ENCODE data around the gene ESYT3.
"Not testable (repeated sequence)": the region's sequence is repeated elsewhere in the genome, so short reads cannot be mapped to it uniquely, and the experiment has no call there.

The ESYT3 gene

DNA sequence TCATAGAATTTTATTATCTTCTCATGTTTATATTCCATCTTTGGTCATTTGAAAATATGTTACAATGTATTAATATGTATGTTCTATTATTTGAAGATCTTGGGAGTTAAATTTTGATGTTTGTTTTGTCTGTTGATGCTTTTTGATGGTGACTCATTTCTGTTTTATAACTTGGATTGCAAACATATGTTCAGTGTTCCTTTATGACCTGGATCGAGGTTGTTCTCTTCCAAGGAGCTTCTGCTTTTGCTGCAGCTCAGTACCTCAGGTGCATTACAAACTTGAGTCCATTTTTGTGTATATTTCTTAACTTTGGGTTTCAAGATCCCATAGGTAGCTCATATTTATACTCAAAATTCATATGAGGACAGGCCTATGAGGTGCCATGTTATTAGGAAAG lies 37.1 kb downstream of the ESYT3 start:
- H3K27me3 Mint-ChIP-seq: no peaks in the 10 kb centered on the region
- no peaks in the 10 kb centered on the region for H3K36me3 Mint-ChIP-seq (ENCODE audit: low read depth)
- no peaks in the 10 kb centered on the region for H3K4me1 Mint-ChIP-seq (ENCODE audit: low read depth)
- H3K4me3 Mint-ChIP-seq: no peak overlapping the region
- H3K27ac Mint-ChIP-seq: no peak overlapping the region
- no peaks in the 10 kb centered on the region for H3K9me3 Mint-ChIP-seq

DNA sequence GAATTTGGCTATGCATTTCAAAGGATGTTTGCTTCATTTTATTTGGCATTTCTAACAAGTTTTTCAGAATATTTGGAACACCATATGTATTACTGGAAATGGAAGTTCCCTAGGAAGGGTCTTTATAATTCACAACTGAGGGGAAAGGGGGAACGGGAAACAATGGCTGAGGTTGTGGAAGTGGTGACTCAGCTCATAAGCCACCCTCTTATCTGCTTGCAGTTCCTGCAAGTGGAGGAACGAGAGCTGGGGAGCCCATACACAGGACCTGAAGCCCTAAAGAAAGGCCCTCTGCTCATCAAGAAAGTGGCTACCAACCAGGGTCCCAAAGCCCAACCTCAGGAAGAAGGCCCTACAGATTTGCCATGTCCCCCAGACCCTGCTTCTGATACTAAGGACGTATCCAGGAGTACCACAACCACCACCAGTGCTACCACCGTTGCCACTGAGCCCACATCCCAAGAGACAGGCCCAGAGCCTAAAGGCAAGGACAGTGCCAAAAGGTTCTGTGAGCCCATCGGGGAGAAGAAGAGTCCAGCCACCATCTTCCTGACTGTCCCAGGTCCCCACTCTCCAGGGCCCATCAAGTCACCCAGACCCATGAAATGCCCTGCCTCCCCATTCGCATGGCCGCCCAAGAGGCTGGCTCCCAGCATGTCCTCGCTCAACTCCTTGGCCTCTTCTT lies 37.9 kb downstream of the ESYT3 start:
- Mint-ChIP-seq H3K9me3 (no peaks in the 10 kb centered on the region), H3K36me3 (ENCODE audit: low read depth) (no peaks in the 10 kb centered on the region), H3K4me1 (ENCODE audit: low read depth) (no peaks in the 10 kb centered on the region)

DNA sequence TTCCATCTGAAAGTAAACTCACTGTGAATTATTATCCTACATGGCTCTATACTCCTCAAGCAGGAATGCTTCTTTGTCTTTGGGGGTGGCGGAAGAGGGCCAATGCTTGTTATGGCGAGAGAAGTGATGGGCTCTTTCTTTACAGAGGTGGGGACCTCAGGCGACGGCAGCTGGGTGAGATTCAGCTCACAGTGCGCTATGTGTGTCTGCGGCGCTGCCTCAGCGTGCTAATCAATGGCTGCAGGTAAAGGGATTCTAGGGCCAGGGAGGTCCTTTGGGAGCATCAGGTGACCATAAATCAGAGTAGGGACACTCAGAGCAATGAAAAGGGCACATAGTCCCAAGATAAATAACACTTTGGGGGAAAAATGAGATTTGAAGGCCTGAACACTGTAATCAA lies 39.0 kb downstream of the ESYT3 start:
- Mint-ChIP-seq H3K27ac (no peak overlapping the region), H3K27me3 (no peaks in the 10 kb centered on the region), H3K4me3 (no peak overlapping the region), H3K36me3 (ENCODE audit: low read depth) (no peaks in the 10 kb centered on the region), H3K4me1 (ENCODE audit: low read depth) (no peaks in the 10 kb centered on the region), H3K9me3 (no peaks in the 10 kb centered on the region)

More for the DNA sequence above, 37.9 kb downstream of the ESYT3 start:
- Mint-ChIP-seq H3K27me3 (no peaks in the 10 kb centered on the region), H3K4me3 (no peak overlapping the region), H3K27ac (no peak overlapping the region)

DNA sequence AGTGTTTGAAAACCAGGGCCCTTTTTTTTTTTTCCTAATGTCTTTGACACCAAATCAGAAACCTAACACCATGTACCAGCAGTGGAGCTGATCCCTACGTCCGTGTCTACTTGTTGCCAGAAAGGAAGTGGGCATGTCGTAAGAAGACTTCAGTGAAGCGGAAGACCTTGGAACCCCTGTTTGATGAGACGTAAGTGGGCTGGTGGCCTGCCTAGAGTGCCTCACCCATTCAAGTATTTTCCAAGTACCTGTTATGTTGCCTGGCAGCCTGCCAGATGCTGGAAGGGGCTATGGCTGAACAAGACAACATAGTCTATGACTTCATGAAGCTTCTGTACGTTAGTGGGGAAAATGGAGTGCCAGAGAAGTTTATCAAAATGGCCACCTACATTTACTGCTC lies 39.7 kb downstream of the ESYT3 start:
- Mint-ChIP-seq H3K4me3 (no peak overlapping the region), H3K9me3 (no peaks in the 10 kb centered on the region), H3K27ac (no peak overlapping the region), H3K27me3 (no peaks in the 10 kb centered on the region), H3K36me3 (ENCODE audit: low read depth) (no peaks in the 10 kb centered on the region), H3K4me1 (ENCODE audit: low read depth) (no peaks in the 10 kb centered on the region)

DNA sequence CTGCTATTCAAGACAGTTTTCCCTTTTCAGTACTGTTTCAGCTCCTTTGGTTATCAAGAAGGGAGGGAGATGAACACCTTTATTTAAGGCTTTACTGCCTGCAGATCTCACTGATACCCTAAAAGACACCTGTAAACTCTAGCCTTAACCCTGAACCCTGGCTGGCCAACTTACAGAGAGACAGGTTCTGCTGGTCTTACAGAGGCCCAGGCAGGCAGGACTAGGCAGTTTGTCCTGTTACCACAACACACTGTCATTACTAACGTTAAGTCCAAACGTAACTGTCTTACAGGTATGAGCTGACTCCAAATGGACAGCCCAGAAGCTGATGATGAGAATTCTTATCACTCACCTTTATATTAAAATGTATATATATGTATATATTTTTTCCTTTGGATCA lies 42.1 kb downstream of the ESYT3 start:
- no peaks in the 10 kb centered on the region for H3K9me3 Mint-ChIP-seq
- H3K27me3 Mint-ChIP-seq: no peaks in the 10 kb centered on the region
- H3K36me3 Mint-ChIP-seq (ENCODE audit: low read depth): no peaks in the 10 kb centered on the region
- H3K4me1 Mint-ChIP-seq (ENCODE audit: low read depth): no peaks in the 10 kb centered on the region
- H3K4me3 Mint-ChIP-seq: no peak overlapping the region
- H3K27ac Mint-ChIP-seq: no peak overlapping the region

DNA sequence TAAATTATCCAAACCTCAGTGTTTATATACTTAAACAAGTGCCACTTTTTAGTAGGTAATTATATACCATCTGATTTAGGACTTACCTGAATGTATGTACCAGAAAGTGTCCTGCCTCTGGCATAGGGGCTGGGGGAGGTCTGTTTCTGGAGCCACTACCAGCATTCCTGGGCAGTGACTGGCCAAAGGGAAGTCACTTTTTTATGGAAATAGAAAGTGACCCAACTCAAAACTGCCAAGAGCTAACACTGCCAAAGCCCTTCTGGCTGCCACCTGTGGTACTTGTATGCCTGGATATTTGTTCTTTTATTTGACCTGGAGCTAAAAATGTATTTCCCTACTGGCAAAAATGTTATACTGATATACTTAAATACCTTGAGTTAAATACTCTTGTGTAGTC lies 42.7 kb downstream of the ESYT3 start:
- H3K4me3 Mint-ChIP-seq: no peak overlapping the region
- no peaks in the 10 kb centered on the region for H3K4me1 Mint-ChIP-seq (ENCODE audit: low read depth)
- H3K9me3 Mint-ChIP-seq: no peaks in the 10 kb centered on the region
- no peaks in the 10 kb centered on the region for H3K36me3 Mint-ChIP-seq (ENCODE audit: low read depth)
- no peak overlapping the region for H3K27ac Mint-ChIP-seq
- H3K27me3 Mint-ChIP-seq: no peaks in the 10 kb centered on the region

DNA sequence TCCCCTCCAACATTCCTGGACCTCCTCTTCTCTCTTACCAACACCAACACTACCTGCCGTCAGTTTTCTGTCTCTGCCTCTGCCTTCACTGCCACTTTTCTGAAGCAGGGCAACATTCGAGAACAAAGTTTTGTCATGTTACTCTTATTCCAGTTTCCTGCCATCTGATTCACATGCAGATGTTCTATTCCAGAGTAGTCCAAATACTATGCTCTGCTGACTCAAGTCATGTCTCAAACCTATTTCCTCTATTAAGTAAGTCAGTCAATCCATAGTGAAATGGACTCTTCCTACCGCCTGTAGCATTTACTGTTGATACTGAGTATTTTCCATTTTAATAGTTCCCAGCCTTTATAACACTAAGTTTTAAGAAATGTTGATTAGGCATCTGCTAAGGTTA lies 43.4 kb downstream of the ESYT3 start:
- H3K4me3 Mint-ChIP-seq: no peak overlapping the region
- no peaks in the 10 kb centered on the region for H3K36me3 Mint-ChIP-seq (ENCODE audit: low read depth)
- H3K27ac Mint-ChIP-seq: no peak overlapping the region
- H3K9me3 Mint-ChIP-seq: no peaks in the 10 kb centered on the region
- H3K27me3 Mint-ChIP-seq: no peaks in the 10 kb centered on the region
- no peaks in the 10 kb centered on the region for H3K4me1 Mint-ChIP-seq (ENCODE audit: low read depth)

DNA sequence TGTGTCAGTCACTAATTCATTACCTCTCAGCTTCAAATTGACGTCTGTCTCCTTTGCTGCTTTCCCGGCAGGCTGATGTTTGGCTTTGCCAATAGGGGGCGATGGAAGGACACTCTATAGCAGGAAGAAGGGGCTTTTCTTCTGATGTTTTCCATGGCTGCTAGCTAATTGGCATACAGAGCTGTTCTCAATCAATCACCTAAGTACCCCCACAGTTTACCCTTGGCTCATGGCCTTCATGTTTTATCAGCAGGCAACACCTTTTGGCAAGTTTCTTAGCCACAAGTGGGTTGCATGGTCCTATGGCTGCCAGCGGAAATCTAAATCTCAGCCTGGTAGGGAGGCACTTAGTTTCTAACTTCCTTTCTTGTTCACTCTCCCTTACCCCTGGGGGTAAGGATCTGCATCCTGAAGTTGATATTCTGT lies 45.0 kb downstream of the ESYT3 start:
- Mint-ChIP-seq H3K4me1 (ENCODE audit: low read depth) (no peaks in the 10 kb centered on the region), H3K9me3 (no peaks in the 10 kb centered on the region), H3K4me3 (no peak overlapping the region), H3K36me3 (ENCODE audit: low read depth) (no peaks in the 10 kb centered on the region), H3K27me3 (no peaks in the 10 kb centered on the region), H3K27ac (no peak overlapping the region)

DNA sequence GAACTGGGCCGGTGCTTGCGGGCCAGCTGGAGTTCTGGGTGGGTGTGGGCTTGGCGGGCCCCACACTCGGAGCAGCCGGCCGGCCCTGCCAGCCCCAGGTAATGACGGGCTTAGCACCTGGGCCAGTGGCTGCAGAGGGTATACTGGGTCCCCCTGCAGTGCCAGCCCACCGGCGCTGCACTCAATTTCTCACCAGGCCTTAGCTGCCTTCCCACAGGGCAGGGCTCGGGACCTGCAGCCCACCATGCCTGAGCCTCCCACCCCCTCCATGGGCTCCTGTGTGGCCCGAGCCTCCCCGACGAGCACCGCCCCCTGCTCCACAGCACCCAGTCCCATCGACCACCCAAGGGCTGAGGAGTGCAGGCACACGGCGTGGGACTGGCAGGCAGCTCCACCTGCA lies 50.3 kb downstream of the ESYT3 start:
- not testable (repeated sequence) for H3K4me1 Mint-ChIP-seq (ENCODE audit: low read depth); H3K4me3 Mint-ChIP-seq; H3K36me3 Mint-ChIP-seq (ENCODE audit: low read depth); H3K27ac Mint-ChIP-seq; H3K27me3 Mint-ChIP-seq
- H3K9me3 Mint-ChIP-seq: peaks cover 33% of the 10 kb centered on the region

DNA sequence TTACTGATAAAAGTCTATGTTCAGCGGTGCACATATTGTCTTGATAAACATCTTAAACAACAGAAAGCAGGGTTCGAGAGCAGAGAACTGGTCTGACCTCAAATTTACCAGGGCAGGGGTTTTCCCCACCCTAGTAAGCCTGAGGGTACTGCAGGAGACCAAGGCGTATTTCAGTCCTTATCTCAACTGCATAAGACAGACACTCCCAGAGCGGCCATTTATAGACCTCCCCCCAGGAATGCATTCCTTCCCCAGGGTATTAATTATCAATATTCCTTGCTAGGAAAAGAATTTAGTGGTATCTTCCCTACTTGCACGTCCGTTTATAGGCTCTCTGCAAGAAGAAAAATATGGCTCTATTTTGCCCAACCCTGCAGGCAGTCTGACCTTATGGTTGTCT lies 52.2 kb downstream of the ESYT3 start:
- H3K27me3 Mint-ChIP-seq; H3K4me1 Mint-ChIP-seq (ENCODE audit: low read depth); H3K36me3 Mint-ChIP-seq (ENCODE audit: low read depth); H3K4me3 Mint-ChIP-seq; H3K27ac Mint-ChIP-seq: not testable (repeated sequence)
- H3K9me3 Mint-ChIP-seq: peaks cover 43% of the 10 kb centered on the region

DNA sequence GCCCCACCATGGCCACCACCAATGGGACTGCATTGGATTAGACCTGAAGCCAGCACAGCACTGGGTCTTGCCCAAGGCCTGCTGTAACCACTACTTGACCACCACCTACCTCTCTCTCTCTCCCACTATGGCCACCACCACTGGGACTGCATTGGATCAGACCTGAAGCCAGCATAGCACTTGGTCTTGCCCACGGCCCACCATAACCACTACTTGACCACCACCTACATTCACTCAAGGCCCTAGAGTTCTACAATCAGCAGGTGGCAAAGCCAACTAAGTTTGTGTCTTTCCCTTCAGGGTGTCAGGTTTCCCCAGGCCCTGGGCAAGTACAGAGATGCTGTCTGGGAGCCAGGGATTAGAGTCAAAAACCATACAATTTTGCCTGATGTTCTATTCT lies 57.6 kb downstream of the ESYT3 start:
- no peaks in the 10 kb centered on the region for H3K27me3 Mint-ChIP-seq
- peaks cover 34% of the 10 kb centered on the region for H3K9me3 Mint-ChIP-seq
- no peaks in the 10 kb centered on the region for H3K4me1 Mint-ChIP-seq (ENCODE audit: low read depth)
- H3K4me3 Mint-ChIP-seq: no peak overlapping the region
- H3K36me3 Mint-ChIP-seq (ENCODE audit: low read depth): peaks cover 21% of the 10 kb centered on the region
- H3K27ac Mint-ChIP-seq: no peak overlapping the region

DNA sequence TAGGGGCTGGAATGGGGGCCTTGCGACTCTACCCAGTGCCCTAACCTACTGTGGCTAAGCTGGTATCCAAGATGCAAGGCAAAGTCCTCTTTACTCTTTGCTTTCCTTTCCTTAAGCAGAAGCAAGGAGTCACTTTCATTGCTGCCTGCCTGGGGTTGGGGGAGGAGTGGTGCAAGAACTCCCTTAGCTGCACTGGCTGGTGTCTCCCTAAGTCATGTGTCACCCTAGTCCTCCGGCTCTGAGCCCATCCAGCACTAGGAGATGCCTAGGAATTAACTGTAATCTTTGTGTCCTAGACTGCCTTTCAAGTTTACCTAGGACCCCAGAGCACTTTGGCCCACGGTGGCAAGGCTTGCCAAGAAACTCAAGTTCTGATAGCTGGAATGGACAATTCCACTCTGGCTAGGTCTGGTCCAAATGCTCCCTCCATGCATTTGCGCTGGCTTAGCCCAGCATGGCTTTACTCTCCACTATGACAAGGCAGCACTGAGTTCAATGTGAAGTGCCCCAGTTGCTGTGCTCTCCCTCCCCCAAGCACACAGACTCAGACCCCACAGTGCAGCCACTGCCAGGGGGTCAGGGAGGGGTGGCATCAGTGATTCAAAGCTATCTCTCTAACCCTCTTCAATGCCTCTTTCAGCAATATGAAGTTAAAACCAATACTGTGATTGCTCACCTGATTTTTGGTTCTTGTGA lies 58.7 kb downstream of the ESYT3 start:
- H3K4me1 Mint-ChIP-seq (ENCODE audit: low read depth): no peaks in the 10 kb centered on the region
- no peak overlapping the region for H3K27ac Mint-ChIP-seq
- no peak overlapping the region for H3K4me3 Mint-ChIP-seq
- no peaks in the 10 kb centered on the region for H3K27me3 Mint-ChIP-seq
- peaks cover 21% of the 10 kb centered on the region for H3K36me3 Mint-ChIP-seq (ENCODE audit: low read depth)
- peaks cover 23% of the 10 kb centered on the region for H3K9me3 Mint-ChIP-seq

DNA sequence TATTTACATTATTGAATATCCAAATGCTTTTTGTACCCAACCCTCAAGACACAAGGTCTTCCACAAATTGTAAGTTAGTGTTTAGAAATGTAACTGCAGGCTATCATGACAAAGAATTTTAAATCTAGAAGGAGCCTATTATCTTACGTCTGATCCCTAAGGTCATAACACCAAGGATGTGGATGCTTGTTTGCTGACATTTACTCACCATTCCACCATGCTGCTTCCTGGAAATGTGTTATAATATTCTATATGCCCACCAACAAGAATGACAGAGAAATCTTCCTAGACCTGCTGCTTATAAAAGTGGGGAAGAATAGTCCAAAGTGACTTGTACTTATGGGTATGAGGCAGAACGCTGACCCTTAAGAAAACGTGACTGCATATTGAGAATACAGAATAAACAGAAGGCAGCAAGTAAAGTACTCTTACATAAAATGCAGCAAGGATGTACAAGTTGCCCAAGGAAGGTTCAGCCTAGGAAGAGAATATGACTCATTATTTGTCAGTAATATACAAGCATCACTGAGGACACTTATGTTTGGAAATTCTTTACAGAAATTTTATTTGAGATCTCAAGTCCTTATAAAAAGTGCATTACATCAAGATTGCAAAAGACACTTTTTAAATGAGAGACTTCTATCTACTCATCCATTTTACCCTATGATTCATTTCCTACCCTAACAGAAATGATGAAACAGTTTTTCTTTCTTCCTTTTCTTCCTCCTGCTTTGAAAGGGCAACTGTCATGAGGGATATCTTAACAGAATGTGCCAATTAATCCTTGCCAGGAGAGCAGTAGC lies 59.6 kb downstream of the ESYT3 start:
- Mint-ChIP-seq H3K4me3 (no peak overlapping the region), H3K27ac (no peak overlapping the region), H3K27me3 (no peaks in the 10 kb centered on the region), H3K9me3 (peaks cover 19% of the 10 kb centered on the region), H3K4me1 (ENCODE audit: low read depth) (no peaks in the 10 kb centered on the region), H3K36me3 (ENCODE audit: low read depth) (peaks cover 17% of the 10 kb centered on the region)

DNA sequence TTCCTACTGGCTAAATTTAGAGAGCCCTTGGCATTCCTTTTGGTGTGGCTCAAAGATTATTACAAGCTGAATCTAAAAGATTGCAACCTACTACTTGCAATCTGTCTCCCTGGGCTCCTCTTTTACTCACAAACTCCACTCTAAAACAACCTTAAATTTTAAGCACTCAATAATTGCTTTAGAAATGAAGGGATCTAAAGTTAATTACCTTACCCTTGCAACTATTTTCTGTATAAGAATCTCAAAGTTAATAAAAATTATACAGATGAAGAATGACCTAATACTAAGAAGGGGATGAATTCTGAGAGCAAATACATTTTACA lies 60.2 kb downstream of the ESYT3 start:
- no peaks in the 10 kb centered on the region for H3K4me1 Mint-ChIP-seq (ENCODE audit: low read depth)
- H3K9me3 Mint-ChIP-seq: peaks cover 16% of the 10 kb centered on the region
- H3K36me3 Mint-ChIP-seq (ENCODE audit: low read depth): peaks cover 16% of the 10 kb centered on the region
- no peaks in the 10 kb centered on the region for H3K27me3 Mint-ChIP-seq
- no peak overlapping the region for H3K27ac Mint-ChIP-seq
- H3K4me3 Mint-ChIP-seq: no peak overlapping the region

DNA sequence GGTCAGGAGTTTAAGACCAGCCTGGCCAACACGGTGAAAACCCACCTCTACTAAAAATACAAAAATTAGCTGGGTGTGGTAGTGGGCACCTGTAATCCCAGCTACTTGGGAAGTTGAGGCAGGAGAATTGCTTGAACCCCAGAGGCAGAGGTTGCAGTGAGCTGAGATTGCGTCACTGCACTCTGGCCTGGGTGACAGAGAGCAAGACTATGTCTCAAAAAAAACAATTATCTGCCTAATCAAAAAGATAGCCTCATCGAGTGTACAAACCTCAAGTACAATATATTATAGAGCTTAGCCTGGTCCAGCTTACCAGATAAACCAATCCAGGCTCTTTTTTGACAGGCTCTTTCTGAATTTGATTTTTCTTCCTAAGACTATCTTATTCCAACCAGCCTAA lies 61.2 kb downstream of the ESYT3 start:
- not testable (repeated sequence) for H3K27ac Mint-ChIP-seq; H3K4me1 Mint-ChIP-seq (ENCODE audit: low read depth); H3K4me3 Mint-ChIP-seq; H3K27me3 Mint-ChIP-seq
- Mint-ChIP-seq H3K9me3 (peaks cover 15% of the 10 kb centered on the region), H3K36me3 (ENCODE audit: low read depth) (peaks cover 19% of the 10 kb centered on the region)

Measured in stimulated activated naive CD8-positive, alpha-beta T cell treated with anti-CD3 and anti-CD28 coated beads, Interleukin-15, Interleukin-2, amounts not matched to agents 100 ng/mL and 50 ng/mL, for 24 hours (primary cell).